Skeletal muscle satellite cell (primary cell): Measurements from ENCODE around the gene NUDT10. TPM values are rescaled to one million over a fixed set of nuclear protein-coding genes. Genes with fewer than 3 reads are reported as not detected.
A peak's percentile ranks its signal among the peaks of the same experiment; 100 is the strongest.
"Not testable (repeated sequence)": the region's sequence is repeated elsewhere in the genome, so short reads cannot be mapped to it uniquely, and the experiment has no call there.

ENCODE experiments used
- H3K27me3 ChIP-seq: 2 replicates; pipeline ENCODE4 v1.7.0; 2013; ENCODE audit warnings: low read length; ENCODE audit not compliant: control insufficient read depth, insufficient read depth
- H3K36me3 ChIP-seq: 2 replicates; pipeline ENCODE4 v1.7.0; 2013; ENCODE audit warnings: mild to moderate bottlenecking, control low read depth, low read length; ENCODE audit not compliant: insufficient read depth
- H3K4me1 ChIP-seq: 2 replicates; pipeline ENCODE4 v1.7.0; 2013; ENCODE audit warnings: low read length; ENCODE audit not compliant: control insufficient read depth, insufficient read depth
- H3K4me2 ChIP-seq: 2 replicates; pipeline ENCODE4 v1.7.0; 2013; ENCODE audit warnings: mild to moderate bottlenecking, low read length
- H3K4me3 ChIP-seq: 2 replicates; pipeline ENCODE4 v1.7.0; 2013; ENCODE audit warnings: low read length
- H3K9ac ChIP-seq: 2 replicates; pipeline ENCODE4 v1.7.0; 2013; ENCODE audit warnings: mild to moderate bottlenecking, low read depth, low read length, moderate library complexity
- H3K9me3 ChIP-seq: replicated peaks from 2 replicates; pipeline ENCODE4 v1.7.0; 2013; ENCODE audit warnings: mild to moderate bottlenecking, control low read depth, low read length
- total RNA-seq: library from RNA; depleted of rRNA; stranded (reverse); fragments of >200 nt; gene quantifications from 2 replicates; pipeline ENCODE4 v1.2.3, GENCODE V29; 2012; rRNA removed

The NUDT10 gene
- 1.3 and 2.0 TPM in 2 replicates for total RNA-seq

DNA sequence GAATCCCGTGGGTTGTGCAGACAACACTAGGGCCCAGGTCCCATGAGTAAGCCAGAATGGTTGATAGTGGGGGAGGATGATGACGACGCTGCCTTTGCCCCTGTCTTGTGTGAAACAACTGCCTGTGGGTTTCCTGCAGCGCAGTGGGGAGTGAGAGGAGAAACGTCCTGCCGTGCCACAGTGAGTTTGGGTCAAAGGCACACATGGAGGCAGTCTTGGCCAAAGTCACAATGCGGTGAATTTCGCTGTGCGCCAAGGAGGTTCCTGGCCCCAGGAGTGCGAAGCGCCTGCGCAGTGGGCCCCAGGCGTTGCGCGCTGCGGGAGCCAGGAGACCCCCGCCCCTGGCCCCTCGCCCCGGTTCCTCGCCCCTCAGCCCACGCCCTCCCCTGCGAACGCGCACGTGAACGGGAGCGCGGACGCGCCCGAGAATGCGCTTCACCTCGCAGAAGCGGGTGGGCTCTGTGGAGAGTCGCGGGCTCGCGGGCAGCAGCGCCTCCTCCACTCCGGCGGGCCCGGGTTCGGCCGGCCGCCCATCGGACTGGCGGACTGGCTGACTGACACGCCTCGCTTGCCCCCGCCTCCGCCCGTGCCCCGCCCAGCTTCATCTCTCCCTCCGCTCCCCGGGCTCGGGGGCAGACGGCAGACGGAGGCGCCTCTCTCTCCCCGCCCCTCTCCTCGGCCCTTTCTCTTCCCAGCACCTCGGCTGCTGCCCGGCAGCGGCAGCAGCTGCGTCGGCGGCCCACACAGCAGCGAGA, at the start of gene NUDT10:
TSS of gene NUDT10 (plus strand) at position 635 of the 755 bp plus-strand sequence. CDS start 144 bp downstream, outside the sequence.
- Histone ChIP-seq H3K4me3 (peak within 1 kb of the TSS; percentile 71), H3K4me2 (peak within 1 kb of the TSS; percentile 74), H3K27me3 (peaks cover 6% of the 10 kb centered on the region), H3K9me3 (no peaks in the 10 kb centered on the region), H3K36me3 (no peaks in the 10 kb centered on the region), H3K9ac (peak within 1 kb of the TSS; percentile 35), H3K4me1 (no peaks in the 10 kb centered on the region)

- Histone ChIP-seq H3K4me2 (no peak overlapping the region), H3K27me3 (no peaks in the 10 kb centered on the region), H3K4me3 (no peak overlapping the region), H3K9me3 (no peaks in the 10 kb centered on the region), H3K36me3 (no peaks in the 10 kb centered on the region), H3K9ac (no peak overlapping the region), H3K4me1 (no peaks in the 10 kb centered on the region)
Measured at GRCh38 chrX:51292421-51292820, 40.2 kb upstream of the NUDT10 start.

DNA sequence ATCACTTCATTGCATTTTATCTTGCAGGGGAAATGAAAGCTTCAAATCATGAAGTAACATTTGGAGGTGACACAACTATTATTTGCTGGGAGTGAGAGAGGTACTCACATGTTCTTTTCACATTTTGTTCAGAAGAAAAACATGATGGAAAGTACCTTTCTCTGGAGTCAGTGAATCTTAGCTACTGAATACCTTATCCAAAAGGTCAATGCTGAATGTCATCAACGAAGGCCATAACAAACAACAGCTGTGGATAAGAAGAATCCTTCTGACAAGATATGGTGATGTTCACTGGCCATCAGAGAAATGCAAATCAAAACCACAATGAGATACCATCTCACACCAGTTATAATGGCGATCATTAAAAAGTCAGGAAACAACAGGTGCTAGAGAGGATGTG, 36.5 kb upstream of the NUDT10 start:
- Histone ChIP-seq H3K4me2 (no peak overlapping the region), H3K27me3 (no peaks in the 10 kb centered on the region), H3K9me3 (no peaks in the 10 kb centered on the region), H3K36me3 (no peaks in the 10 kb centered on the region), H3K4me3 (no peak overlapping the region), H3K9ac (no peak overlapping the region), H3K4me1 (no peaks in the 10 kb centered on the region)

DNA sequence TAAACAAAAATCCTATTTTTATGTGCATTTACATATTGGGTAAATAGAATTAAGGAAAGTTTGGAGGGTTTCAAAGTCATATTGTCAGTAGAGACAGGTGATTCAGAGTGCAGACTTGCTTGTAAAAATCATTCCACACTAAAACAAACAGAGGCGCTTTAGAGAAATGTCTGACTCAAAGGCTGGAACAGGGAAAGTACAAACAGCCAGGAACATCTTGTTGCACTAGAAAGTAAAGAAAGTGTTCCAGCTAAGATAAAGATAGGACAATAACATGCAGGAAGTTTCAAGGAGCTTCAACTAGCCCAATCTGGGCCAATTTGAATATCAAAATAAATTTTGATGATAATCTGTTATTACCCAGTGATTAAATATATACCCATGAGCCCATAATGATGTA, 16.4 kb upstream of the NUDT10 start:
- H3K4me3 ChIP-seq: no peak overlapping the region
- no peak overlapping the region for H3K9ac ChIP-seq
- no peaks in the 10 kb centered on the region for H3K4me1 ChIP-seq
- peaks cover 4% of the 10 kb centered on the region for H3K27me3 ChIP-seq
- H3K9me3 ChIP-seq: no peaks in the 10 kb centered on the region
- H3K36me3 ChIP-seq: no peaks in the 10 kb centered on the region
- no peak overlapping the region for H3K4me2 ChIP-seq

DNA sequence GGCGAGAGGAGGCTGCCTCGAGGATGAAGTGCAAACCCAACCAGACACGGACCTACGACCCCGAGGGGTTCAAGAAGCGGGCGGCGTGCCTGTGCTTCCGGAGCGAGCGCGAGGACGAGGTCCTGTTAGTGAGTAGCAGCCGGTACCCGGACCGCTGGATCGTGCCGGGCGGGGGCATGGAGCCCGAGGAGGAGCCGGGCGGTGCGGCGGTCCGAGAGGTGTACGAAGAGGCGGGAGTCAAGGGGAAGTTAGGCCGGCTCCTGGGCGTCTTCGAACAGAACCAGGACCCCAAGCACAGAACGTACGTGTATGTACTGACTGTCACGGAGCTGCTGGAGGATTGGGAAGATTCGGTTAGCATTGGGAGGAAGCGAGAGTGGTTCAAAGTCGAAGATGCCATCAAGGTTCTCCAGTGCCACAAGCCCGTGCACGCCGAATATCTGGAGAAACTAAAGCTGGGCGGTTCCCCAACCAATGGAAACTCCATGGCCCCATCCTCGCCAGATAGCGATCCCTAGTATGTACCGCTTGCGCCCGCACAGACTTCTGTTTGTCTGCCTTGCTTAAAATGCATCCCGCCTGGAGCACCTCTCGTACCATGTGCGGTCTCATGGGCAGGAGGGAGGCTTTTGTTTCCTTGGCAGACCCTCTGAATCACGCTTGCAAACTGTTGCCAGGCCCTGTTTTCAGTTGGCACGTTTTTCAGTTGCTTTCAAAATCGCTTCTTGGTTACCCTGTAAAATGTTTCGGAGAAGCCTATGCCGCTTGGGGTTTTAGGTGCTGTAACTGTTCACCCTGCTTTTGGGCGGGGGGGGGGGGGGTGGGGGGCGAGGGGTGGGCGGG, 542 bp downstream of the NUDT10 start:
- not testable (repeated sequence) for H3K4me1 ChIP-seq
- peak overlapping the region; percentile 35 for H3K9ac ChIP-seq

DNA sequence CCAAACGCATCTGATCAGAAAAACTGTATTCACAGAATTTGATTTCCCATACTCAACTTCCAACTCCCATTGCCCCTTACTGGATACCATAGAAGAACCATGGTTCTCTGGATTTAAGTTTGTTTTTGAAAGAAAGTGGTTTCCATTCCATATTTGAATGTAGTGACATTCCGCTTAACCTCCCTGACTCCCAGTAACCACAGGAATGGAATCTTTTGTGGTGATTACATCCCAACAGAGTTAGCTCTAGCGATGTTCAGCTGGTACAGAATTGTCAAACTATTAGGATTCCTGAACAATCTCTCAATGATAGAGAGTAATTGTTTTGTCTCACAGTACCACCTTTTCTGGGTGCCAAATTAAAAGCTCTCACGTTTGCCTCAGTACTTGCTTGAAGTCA, 1.7 kb downstream of the NUDT10 start:
- no peak overlapping the region for H3K4me2 ChIP-seq
- H3K4me3 ChIP-seq: no peak overlapping the region
- H3K9ac ChIP-seq: no peak overlapping the region
- H3K9me3 ChIP-seq: no peaks in the 10 kb centered on the region
- H3K27me3 ChIP-seq: no peaks in the 10 kb centered on the region
- no peaks in the 10 kb centered on the region for H3K36me3 ChIP-seq
- no peaks in the 10 kb centered on the region for H3K4me1 ChIP-seq

More for the DNA sequence above, 542 bp downstream of the NUDT10 start:
- not testable (repeated sequence) for H3K27me3 ChIP-seq, H3K9me3 ChIP-seq, H3K36me3 ChIP-seq
- H3K4me3 ChIP-seq: peak overlapping the region; percentile 71
- peak overlapping the region; percentile 74 for H3K4me2 ChIP-seq

- Histone ChIP-seq H3K27me3 (no peaks in the 10 kb centered on the region), H3K4me3 (no peak overlapping the region), H3K4me2 (no peak overlapping the region), H3K36me3 (no peaks in the 10 kb centered on the region), H3K9ac (no peak overlapping the region), H3K9me3 (no peaks in the 10 kb centered on the region), H3K4me1 (no peaks in the 10 kb centered on the region)
Measured at GRCh38 chrX:51336584-51336983, 4.0 kb downstream of the NUDT10 start.

GRCh38 chrX:51361251-51361650, 28.6 kb downstream of the NUDT10 start:
- no peak overlapping the region for H3K4me2 ChIP-seq
- no peaks in the 10 kb centered on the region for H3K27me3 ChIP-seq
- no peaks in the 10 kb centered on the region for H3K36me3 ChIP-seq
- no peaks in the 10 kb centered on the region for H3K9me3 ChIP-seq
- H3K4me1 ChIP-seq: no peaks in the 10 kb centered on the region
- no peak overlapping the region for H3K9ac ChIP-seq
- H3K4me3 ChIP-seq: no peak overlapping the region

DNA sequence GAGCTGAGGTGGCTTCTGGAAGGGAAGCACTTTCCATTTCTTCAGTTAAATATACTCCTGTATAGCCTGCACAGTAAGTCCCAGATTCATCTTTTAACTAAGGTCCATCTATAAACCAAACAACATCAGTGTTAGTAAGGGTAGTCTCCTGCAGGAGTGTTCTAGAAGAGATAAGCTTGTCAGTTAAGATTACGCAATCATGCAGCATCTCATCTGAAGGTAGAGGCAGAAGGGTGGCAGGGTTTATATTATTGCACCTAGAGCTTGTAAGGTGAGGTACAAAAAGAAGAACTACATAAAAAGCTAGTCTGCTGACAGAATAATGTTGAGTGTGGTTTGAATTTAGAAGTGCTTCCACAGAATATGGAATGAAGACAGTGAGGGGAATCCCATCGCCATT, 44.0 kb downstream of the NUDT10 start:
- H3K9me3 ChIP-seq: no peaks in the 10 kb centered on the region
- no peak overlapping the region for H3K9ac ChIP-seq
- no peaks in the 10 kb centered on the region for H3K36me3 ChIP-seq
- peaks cover 4% of the 10 kb centered on the region for H3K27me3 ChIP-seq
- H3K4me2 ChIP-seq: no peak overlapping the region
- no peak overlapping the region for H3K4me3 ChIP-seq
- H3K4me1 ChIP-seq: no peaks in the 10 kb centered on the region
